Gastroesophageal sphincter (tissue), 3 donors: ENCODE data around the gene HDGFL2.

Source experiments
- EP300 ChIP-seq: sonication (generic); formaldehyde crosslinking; IDR thresholded peaks from one replicate; pipeline ENCODE4 v1.6.1; 2017; ENCODE audit warnings: antibody characterized with exemption, mild to moderate bottlenecking
- POLR2A ChIP-seq, 2 donors: fragments of 450-650 bp; IDR thresholded peaks; one replicate each; pipeline ENCODE4 v1.6.1; 2017; ENCODE audit warnings: antibody characterized with exemption in 2 of 2, mild to moderate bottlenecking in 2 of 2, moderate library complexity in 1 of 2
- POLR2AphosphoS5 ChIP-seq: sonication (generic); formaldehyde crosslinking; IDR thresholded peaks from one replicate; pipeline ENCODE4 v1.6.1; 2017; ENCODE audit warnings: antibody characterized with exemption
- TF ChIP-seq, protein P1 (sequence below), 4 experiments: fragments of 200-600 bp in 2 of 4; fragments of 450-650 bp in 2 of 4; sonication (generic) in 1 of 4; IDR thresholded peaks; one replicate each; pipeline ENCODE4 v1.5.1; 2017 to 2019; ENCODE audit warnings: antibody characterized with exemption in 4 of 4, mild to moderate bottlenecking in 2 of 4, moderate library complexity in 2 of 4

DNA sequence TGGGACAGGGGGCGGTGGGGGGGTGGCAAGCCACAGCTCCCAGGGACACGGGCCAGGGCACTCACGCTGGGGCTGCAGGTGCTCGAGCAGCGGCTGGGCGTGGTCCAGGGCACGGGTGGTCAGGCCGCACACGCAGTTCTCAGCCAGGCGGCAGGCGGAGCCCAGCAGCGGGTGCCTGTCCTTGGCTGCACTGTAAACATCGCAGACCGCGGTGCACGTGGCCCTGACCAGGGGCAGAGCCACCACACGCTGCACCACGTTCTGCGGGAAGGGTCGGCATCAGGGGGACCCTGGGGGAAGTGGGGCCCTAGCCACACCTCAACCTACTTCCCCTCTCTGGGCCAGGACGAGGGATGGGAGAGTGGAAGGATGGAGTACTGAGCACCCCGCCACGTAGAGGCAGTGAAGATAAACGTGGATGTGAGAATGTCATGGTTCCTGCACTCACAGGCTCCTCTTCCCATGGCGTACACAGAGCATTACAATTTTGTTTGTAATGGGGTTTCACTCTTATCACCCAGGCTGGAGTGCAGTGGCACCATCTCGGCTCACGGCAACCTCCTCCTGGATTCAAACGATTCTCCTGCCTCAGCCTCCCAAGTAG lies 59.6 kb downstream of the HDGFL2 start:
- TF ChIP-seq, protein P1, sequence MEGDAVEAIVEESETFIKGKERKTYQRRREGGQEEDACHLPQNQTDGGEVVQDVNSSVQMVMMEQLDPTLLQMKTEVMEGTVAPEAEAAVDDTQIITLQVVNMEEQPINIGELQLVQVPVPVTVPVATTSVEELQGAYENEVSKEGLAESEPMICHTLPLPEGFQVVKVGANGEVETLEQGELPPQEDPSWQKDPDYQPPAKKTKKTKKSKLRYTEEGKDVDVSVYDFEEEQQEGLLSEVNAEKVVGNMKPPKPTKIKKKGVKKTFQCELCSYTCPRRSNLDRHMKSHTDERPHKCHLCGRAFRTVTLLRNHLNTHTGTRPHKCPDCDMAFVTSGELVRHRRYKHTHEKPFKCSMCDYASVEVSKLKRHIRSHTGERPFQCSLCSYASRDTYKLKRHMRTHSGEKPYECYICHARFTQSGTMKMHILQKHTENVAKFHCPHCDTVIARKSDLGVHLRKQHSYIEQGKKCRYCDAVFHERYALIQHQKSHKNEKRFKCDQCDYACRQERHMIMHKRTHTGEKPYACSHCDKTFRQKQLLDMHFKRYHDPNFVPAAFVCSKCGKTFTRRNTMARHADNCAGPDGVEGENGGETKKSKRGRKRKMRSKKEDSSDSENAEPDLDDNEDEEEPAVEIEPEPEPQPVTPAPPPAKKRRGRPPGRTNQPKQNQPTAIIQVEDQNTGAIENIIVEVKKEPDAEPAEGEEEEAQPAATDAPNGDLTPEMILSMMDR (IDR thresholded peaks at IDR 0.05) = no peak
- TF ChIP-seq EP300 (no peak), POLR2AphosphoS5 (no peak), POLR2A (IDR thresholded peaks at IDR 0.05) (no peak)
